Cardiac septum (tissue), 1 donor: Measurements from ENCODE around the gene DDX39B. TPM values are rescaled to one million over a fixed set of nuclear protein-coding genes. Genes with fewer than 3 reads are reported as not detected.
A peak's percentile ranks its signal among the peaks of the same experiment; 100 is the strongest.

ENCODE experiments used
- DNase-seq: peaks from one replicate; pipeline ENCODE4 v3.0.0-alpha.2; 2020; ENCODE audit warnings: low spot score
- intact Hi-C: fragments of 100-400 bp; cut with DNase I; formaldehyde crosslinking; loops from one replicate; pipeline ENCODE4 v1.14.0; 2022
- total RNA-seq: library from RNA; stranded (reverse); fragmentation: NEBNext Ultra II Directional; extraction: Animal tissue kit (Norgen Biotek cat#: 25700); gene quantifications from one replicate; pipeline ENCODE4 v1.2.1, GENCODE V29; 2021
- donor health status: DM: no; HTN: no; CAD: no.

The DDX39B gene
- total RNA-seq, 1 donor from 2014 or later, result 201 TPM

DNA sequence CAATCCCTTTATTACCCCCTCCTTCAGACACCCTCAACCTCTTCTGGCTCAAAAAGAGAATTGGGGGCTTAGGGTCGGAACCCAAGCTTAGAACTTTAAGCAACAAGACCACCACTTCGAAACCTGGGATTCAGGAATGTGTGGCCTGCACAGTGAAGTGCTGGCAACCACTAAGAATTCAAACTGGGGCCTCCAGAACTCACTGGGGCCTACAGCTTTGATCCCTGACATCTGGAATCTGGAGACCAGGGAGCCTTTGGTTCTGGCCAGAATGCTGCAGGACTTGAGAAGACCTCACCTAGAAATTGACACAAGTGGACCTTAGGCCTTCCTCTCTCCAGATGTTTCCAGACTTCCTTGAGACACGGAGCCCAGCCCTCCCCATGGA, 35.8 kb upstream of the DDX39B start:
- no peak for DNase-seq
- intact Hi-C loops, result no loop called here

DNA sequence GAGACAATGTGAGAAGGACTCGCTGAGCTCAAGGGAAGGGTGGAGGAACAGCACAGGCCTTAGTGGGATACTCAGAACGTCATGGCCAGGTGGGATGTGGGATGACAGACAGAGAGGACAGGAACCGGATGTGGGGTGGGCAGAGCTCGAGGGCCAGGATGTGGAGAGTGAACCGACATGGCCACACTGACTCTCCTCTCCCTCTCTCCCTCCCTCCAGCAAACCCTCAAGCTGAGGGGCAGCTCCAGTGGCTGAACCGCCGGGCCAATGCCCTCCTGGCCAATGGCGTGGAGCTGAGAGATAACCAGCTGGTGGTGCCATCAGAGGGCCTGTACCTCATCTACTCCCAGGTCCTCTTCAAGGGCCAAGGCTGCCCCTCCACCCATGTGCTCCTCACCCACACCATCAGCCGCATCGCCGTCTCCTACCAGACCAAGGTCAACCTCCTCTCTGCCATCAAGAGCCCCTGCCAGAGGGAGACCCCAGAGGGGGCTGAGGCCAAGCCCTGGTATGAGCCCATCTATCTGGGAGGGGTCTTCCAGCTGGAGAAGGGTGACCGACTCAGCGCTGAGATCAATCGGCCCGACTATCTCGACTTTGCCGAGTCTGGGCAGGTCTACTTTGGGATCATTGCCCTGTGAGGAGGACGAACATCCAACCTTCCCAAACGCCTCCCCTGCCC, 35.2 kb upstream of the DDX39B start:
- DNase-seq, result no peak
- intact Hi-C loops, result no loop called here

- intact Hi-C loops, result no loop called here
- no peak for DNase-seq
These were observed 34.3 kb upstream of the DDX39B start for GRCh38 chr6:31575952-31576685.

- no peak for DNase-seq
- intact Hi-C loops, result no loop called here
These were observed 33.6 kb upstream of the DDX39B start, which contains the start of gene TNF for GRCh38 chr6:31575335-31575901. TSS of gene TNF (plus strand) at chr6:31575565. CDS start at chr6:31575742, 177 bp downstream.

DNA sequence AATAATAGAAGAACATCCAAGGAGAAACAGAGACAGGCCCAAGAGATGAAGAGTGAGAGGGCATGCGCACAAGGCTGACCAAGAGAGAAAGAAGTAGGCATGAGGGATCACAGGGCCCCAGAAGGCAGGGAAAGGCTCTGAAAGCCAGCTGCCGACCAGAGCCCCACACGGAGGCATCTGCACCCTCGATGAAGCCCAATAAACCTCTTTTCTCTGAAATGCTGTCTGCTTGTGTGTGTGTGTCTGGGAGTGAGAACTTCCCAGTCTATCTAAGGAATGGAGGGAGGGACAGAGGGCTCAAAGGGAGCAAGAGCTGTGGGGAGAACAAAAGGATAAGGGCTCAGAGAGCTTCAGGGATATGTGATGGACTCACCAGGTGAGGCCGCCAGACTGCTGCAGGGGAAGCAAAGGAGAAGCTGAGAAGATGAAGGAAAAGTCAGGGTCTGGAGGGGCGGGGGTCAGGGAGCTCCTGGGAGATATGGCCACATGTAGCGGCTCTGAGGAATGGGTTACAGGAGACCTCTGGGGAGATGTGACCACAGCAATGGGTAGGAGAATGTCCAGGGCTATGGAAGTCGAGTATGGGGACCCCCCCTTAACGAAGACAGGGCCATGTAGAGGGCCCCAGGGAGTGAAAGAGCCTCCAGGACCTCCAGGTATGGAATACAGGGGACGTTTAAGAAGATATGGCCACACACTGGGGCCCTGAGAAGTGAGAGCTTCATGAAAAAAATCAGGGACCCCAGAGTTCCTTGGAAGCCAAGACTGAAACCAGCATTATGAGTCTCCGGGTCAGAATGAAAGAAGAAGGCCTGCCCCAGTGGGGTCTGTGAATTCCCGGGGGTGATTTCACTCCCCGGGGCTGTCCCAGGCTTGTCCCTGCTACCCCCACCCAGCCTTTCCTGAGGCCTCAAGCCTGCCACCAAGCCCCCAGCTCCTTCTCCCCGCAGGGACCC, 32.6 kb upstream of the DDX39B start:
- intact Hi-C loops, result no loop called here
- DNase-seq, result no peak

DNA sequence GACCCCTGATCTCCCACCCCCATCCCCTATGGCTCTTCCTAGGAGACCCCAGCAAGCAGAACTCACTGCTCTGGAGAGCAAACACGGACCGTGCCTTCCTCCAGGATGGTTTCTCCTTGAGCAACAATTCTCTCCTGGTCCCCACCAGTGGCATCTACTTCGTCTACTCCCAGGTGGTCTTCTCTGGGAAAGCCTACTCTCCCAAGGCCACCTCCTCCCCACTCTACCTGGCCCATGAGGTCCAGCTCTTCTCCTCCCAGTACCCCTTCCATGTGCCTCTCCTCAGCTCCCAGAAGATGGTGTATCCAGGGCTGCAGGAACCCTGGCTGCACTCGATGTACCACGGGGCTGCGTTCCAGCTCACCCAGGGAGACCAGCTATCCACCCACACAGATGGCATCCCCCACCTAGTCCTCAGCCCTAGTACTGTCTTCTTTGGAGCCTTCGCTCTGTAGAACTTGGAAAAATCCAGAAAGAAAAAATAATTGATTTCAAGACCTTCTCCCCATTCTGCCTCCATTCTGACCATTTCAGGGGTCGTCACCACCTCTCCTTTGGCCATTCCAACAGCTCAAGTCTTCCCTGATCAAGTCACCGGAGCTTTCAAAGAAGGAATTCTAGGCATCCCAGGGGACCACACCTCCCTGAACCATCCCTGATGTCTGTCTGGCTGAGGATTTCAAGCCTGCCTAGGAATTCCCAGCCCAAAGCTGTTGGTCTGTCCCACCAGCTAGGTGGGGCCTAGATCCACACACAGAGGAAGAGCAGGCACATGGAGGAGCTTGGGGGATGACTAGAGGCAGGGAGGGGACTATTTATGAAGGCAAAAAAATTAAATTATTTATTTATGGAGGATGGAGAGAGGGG, 31.7 kb upstream of the DDX39B start:
- intact Hi-C loops, result no loop called here
- no peak for DNase-seq

GRCh38 chr6:31572041-31572911, 30.5 kb upstream of the DDX39B start, which contains the start of gene LTA:
TSS of gene LTA (plus strand) at chr6:31572289. CDS start at chr6:31572743, 454 bp downstream.
- DNase-seq, result no peak

GRCh38 chr6:31569861-31570536, 28.2 kb upstream of the DDX39B start:
- intact Hi-C loops, result no loop called here
- DNase-seq, result no peak

More at GRCh38 chr6:31572041-31572911, 30.5 kb upstream of the DDX39B start, which contains the start of gene LTA:
- intact Hi-C loops, result no loop called here

DNA sequence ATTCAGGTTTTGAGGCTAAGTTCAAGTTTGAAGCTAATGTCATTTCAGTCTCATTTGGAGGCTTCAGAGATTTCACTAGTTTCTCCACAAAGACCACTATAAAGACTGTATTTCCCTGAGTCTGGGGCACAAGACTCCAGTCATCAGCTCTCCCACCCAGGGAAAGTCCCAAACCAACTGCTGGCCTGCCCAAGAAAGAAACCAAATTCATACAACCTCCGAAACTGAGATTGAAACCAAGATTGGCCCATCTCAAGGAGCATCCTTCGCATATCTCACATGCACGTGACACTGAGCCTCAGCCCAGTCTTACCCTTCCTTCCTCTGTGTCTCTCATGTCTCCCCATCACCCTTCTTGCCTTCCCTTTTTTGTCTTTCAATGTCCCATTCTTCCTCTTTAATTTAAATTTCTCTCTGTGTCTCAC, 26.7 kb upstream of the DDX39B start:
- intact Hi-C loops, result no loop called here
- DNase-seq, result no peak

DNA sequence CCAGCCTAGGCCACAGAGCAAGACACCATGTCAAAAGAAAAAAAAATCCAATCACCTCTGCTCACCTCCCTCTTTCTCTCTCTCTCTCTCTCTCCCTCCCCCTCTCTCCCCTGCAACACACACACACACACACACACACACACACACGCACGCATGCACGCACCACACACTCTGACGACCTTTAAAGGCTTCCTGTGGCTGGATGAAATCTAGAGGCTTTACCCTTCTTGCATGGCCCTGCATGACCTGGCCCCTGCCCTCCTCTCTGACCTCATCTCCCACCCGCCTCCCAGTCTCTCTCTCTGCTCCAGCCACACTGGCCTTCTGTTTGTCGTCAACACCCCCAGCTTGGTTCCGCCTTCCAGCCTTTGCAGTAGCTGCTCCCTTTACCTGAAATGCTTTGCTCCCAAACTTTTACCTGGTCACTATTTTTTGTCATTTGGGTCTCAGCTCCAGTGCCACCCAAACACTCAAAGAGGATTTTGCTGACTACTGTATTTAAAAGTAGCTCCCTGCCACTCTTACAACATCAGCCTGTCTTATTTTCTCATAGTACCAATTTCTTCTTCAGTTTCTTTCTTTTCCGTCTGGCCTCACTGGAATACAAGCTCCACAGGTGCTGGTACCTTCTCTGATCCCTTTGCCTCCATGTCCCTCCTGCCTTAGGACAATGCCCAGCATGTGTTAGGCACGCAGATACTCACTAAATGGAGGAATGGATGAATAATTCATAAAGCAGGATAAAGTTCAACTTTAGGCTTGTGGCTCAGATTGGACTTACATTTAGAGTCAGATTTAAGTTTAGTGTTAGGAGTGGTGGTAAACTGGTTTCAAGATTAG, 25.9 kb upstream of the DDX39B start:
- intact Hi-C loops, result no loop called here
- DNase-seq, result no peak

- no peak for DNase-seq
- intact Hi-C loops, result no loop called here
These were observed 18.9 kb upstream of the DDX39B start for GRCh38 chr6:31560697-31561058.

DNA sequence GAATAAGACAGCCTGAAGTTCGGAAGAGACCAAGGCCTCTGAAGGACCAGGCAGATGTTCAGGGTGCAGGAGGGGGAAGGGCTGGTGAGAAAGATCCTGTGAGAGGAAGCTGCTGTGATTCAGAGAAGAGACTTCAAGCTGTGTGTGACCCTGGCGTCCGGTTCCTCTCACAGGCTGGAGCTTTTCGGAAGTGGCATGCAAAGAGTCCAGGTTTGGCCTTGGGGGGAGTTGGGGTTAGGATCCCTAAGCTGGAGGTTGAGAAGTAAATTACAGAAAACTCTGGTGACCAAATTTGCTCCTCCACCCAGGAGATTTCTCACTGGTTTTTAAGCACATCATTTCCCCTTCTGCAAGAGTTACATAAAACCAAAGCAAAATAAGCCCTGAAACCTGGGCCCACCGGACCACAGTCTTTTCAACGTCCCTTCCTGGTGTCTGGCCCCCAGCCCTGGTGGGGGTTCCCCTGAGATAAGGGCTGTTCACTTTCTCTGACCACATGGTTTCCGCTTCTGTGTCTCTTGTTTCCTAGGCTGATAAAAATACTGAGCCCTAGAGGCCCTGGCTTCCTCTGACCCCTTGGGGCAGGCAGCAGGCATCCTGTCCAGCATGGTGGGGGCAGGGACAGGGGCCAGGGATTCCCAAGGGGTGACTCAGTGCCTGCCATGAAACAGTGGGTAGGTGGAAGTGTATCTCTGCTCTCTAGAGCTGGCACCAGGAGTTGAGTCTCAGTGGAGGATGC, 18.3 kb upstream of the DDX39B start:
- peak; percentile 90 for DNase-seq
- intact Hi-C loops, result no loop called here

- no peak for DNase-seq
- intact Hi-C loops, result no loop called here
These were observed 17.8 kb upstream of the DDX39B start for GRCh38 chr6:31559606-31559957.

- DNase-seq, result peak; percentile 83
These were observed 17.1 kb upstream of the DDX39B start for GRCh38 chr6:31558631-31559500.

DNA sequence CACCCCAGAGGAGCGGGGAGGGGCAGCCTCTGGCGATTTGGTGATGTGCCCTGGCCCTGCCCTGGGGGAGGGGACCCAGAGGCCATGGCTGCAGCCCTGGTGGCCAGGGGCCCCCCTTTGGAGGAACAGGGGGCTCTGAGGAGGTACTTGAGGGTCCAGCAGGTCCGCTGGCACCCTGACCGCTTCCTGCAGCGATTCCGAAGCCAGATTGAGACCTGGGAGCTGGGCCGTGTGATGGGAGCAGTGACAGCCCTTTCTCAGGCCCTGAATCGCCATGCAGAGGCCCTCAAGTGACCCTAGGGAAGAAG, 16.5 kb upstream of the DDX39B start:
- DNase-seq, result no peak
- intact Hi-C loops, result no loop called here

More at GRCh38 chr6:31558631-31559500, 17.1 kb upstream of the DDX39B start:
- intact Hi-C loops, result no loop called here
